GM18868 (cell line): ENCODE data around the gene UBL3.
A peak's percentile ranks its signal among the peaks of the same experiment; 100 is the strongest.

Experiments used
- ATAC-seq: cut with Tn5 transposase; IDR thresholded peaks from one replicate; pipeline ENCODE4 v1.9.1; 2021; ENCODE audit warnings: mild to moderate bottlenecking, moderate library complexity; ENCODE audit not compliant: unreplicated experiment

The UBL3 gene

DNA sequence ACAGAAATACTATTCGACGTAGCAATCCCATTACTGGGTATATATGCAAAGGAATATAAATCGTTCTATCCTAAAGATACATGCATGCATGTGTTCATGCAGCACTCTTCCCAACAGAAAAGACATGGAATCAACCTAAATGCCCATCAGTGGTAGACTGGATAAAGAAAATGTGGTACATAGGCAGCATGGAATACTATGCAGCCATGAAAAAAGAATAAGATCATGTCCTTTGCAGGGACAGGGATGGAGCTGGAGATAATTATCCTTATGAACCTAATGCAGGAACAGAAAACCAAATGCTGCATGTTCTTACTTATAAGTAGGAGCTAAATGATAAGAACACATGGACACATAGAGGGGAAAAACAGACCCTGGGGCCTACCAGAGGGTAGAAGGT, 89.3 kb downstream of the UBL3 start:
- ATAC-seq = no peak

DNA sequence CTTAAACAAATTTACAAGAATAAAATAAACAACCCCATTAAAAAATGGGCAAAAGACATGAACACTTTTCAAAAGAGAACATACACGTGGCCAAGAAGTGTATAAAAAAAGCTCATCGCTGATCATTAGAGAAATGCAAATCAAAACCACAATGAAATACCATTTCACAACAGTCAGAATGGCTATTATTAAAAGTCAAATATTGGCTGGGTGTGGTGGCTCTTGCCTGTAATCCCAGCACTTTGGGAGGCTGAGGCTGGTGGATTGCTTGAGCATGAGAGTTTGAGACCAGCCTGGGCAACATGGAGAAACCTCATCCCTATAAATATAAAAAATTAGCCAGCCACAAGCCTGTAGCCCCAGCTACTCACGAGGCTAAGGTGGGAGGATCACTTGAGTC, 89.9 kb downstream of the UBL3 start:
- ATAC-seq = no peak

- peak; percentile 97 for ATAC-seq
Measured at GRCh38 chr13:29758531-29759114, 91.8 kb downstream of the UBL3 start.

GRCh38 chr13:29756506-29756905, 93.9 kb downstream of the UBL3 start:
- no peak for ATAC-seq

DNA sequence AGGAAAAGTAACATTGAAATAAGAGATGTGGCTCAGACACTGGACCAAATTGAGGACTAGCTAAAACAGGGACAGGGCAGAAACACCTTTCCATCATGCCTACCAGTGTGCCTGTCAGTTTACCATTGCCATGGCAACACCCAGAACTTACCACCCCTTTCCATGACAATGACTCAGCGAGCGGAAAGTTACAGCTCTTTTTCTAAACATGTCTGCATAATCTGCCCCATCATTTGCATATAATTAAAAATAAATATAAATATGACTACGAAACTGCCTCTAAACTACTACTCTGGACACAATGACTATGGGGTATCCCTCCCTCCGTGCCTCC, 96.0 kb downstream of the UBL3 start:
- no peak for ATAC-seq

DNA sequence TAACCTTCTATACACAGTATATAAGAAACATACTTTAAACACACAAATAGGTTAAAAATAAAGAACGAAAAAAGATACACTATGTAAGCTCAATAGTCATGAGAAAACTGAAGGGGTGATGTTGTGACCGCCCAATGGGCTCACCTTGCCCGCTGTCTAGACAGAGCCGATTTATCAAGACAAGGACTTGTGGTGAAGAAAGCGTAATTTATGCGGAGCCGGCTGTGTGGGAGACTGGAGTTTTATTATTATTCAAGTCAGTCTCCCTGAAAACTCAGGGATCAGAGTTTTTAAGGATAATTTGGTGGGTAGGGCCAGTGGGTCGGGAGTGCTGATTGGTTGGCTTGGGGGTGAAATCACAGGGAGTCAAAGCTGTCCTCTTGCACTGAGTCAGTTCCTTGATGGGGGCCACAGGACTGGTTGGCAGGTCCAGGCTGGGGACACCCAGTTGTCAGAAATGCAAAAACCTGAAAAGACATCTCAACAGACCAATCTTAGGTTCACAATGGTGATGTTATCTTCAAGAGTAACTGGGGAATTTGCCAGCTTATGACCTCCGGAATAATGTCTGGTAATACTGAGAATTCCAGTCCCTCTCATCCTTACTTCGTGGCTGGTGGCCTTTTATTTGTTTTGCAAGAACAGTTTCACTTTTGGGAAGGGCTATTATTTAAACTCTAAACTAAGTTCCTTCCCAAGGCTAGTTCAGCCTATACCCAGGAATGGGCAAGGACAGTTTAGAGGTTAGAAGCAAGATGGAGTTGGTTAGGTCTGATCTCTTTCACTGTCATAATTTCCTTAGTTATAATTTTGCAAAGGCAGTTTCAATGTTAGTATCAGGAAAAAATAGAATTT, 96.6 kb downstream of the UBL3 start:
- no peak for ATAC-seq

DNA sequence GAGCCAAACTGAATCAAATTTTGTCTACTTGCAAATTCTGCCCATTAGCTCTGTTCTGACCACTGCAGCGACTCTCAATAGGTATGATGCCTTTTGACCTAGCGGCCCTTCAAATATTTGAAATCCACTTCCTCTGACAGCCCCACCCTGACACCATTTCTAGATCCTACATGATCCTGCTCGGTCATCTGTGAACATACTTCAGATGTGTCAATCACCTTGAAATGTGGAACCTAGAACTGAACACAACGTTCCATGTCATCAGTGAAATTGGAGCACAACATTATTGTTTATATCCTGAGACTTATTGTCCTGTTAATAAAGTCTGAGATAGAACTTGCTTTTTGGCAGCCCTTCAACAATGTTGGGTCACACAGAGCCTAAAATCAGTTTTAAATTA, 98.2 kb downstream of the UBL3 start:
- ATAC-seq = no peak

DNA sequence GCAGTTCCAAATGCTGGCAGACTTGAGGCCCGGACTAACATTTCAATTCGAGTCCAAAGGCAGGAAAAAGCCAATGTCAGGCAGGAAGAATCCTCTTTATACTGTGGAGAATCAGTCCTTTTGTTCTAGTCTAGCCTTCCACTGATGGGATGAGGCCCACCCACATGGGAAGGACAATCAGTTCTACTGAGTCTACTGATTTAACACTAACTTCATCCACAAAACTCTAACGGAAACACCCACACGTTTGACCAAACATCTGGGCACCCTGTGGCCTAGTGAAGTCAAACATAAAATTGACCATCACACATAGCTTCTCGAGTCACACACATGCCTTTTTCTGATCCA, 100.3 kb downstream of the UBL3 start:
- no peak for ATAC-seq

DNA sequence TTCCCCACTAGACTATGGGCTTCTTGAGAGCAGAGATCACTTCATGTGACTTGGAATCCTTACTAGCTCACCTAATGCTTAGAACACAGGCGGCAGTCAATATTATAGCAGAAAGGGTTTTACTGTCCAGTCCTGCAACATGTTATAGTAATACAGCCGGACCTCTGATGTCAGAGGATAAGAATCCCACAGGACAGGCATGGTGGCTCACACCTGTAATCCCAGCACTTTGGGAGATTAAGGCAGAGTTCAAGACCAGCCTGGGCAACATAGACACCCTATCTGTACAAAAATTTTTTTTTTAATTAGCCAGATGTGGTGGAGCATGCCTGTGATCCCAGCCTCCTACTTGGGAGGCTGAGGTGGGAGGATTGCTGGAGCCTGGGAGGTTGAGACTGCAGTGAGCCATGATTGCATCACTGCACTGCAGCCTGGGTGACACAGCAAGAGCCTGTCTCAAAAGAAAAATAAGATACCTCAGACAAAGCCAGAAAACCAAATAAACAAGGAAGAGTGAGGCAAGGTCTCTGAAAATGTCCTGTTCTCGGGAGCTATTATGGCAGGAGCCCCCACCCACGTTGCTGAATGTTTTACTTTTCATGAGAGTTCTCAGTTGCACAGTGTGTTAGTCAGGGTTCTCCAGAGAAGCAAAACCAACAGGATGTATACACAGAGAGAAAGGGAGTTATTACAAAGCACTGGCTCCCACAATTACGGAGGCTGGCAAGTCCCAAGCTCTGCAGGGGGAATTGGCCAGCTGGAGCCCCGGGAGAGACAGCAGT, 100.8 kb downstream of the UBL3 start:
- no peak for ATAC-seq

DNA sequence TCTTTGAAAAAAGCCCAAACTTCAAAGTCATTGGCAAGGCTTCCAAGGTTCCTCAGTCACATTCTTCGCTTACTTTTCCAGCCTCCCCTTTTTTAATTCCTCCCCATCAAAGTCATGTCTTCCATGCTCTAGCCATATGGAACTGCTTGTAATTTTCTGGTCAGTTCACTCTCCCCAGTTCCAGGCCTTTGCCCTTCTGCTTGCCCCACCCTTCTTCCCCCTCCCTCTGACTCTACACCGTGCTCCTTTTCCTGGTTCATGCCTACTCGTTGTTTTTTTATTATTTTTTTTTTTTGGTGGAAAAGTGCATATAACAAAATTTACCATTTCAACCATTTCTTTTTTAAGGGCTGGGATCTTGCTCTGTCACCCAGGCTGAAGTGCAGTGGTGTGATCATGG, 102.3 kb downstream of the UBL3 start:
- no peak for ATAC-seq

GRCh38 chr13:29746148-29746677, 104.2 kb downstream of the UBL3 start:
- no peak for ATAC-seq

DNA sequence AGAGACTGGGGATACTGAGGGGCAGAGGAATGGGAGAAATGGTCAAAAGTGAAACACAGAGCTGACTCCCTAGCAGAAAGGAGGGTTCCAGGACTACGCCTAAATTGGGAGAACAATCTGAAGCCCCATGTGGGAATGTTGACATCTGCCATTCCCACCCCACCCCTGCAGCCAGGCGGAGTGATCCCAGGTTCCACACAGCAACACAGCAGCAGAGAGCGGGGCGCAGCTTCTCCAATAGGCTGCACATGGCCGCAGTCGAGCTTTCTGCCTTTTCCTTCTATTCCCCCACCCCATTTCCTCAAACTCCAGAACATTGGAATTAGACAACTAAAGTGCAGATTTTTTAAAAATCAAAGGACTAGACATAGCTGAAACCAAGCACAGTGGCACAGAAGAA, 104.7 kb downstream of the UBL3 start:
- no peak for ATAC-seq

DNA sequence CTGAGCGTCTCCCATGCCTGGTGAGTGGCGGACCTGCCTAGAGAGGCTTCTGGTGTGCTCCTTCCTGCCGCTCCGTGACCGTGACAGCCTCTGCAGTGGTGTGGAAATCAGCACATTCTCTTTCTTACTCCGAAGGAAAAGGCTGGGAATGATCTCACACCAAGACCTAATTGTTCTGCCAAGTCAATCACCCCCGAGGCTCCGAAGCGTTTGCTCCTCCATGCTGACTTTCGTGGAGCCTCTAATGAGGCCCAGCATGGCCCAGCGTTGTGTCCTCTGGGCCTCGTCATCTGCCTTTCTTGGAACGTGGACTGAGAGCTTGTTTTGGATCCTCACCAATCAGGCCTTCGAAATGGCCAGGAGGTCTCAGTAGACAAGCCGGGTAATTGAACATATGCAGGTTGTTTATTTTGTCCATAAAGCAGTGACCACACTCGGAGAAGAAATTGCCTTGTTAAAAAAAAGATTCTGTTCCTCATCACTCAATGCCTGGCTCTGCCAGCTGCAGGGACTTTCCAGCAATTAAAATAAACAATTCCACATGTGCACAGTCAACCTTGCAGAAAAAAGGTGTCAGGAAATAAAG, 107.1 kb downstream of the UBL3 start:
- ATAC-seq = no peak

- no peak for ATAC-seq
Measured at GRCh38 chr13:29740961-29741360, 109.5 kb downstream of the UBL3 start.

- no peak for ATAC-seq
Measured at GRCh38 chr13:29737061-29737460, 113.4 kb downstream of the UBL3 start.

GRCh38 chr13:29733147-29733611, 117.2 kb downstream of the UBL3 start:
- no peak for ATAC-seq

- no peak for ATAC-seq
Measured at GRCh38 chr13:29730253-29730652, 120.2 kb downstream of the UBL3 start.

DNA sequence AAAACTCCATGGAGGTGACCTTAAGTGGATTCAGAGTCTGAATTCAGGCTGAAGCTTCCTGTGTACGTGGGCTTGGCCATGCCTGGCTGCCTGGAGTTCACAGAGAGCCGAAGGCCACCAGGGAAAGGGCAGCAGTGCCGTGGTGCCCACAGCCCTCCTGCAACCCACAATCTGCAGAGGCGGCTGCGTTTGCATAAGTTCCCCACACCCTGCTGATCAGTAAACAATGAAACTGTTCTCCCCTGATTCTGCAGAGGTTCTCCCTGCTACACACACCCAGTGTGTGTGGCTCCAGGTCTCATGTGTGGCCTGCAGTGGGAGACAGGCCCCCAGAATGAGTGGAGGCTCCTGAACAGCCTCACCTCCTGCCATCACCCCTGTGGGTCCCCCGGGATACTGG, 128.0 kb downstream of the UBL3 start:
- peak; percentile 74 for ATAC-seq

DNA sequence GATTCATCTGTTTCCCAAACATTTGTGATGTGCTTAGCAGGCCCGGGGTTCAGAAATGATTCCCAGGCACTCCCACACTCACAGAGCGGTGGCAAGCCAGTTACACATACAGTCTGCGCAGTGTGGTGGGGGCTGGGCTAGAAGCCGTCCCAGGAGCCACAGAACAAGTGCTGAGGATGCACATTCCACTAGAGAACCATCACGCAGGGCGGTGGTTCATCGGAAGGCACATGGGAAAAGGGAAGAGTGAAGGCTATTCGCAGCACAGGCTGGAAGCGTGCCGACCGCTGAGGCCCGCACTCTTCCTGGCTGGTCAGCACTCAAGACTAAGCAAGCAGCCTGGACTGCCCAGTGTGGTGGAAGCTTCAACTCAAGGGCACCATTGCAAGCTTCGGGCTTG, 128.7 kb downstream of the UBL3 start:
- no peak for ATAC-seq

DNA sequence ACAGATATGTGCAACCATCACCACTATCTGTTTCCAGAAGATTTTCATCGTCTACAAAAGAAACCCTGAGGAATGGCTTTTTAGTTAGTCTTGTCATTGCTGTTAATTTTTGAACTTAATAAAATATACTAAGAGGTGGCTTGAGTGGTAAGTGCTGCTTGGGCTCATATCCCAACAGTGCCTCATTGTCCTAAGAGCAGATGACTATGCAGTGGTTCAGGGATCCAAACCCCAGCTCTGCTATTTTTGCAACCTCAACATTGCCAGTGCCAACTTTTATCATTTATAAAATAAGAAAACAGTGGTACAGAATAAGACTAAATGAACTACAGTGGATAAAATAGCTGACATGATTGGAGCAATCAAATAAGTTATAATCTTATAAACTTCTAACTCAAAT, 131.7 kb downstream of the UBL3 start:
- ATAC-seq = no peak

DNA sequence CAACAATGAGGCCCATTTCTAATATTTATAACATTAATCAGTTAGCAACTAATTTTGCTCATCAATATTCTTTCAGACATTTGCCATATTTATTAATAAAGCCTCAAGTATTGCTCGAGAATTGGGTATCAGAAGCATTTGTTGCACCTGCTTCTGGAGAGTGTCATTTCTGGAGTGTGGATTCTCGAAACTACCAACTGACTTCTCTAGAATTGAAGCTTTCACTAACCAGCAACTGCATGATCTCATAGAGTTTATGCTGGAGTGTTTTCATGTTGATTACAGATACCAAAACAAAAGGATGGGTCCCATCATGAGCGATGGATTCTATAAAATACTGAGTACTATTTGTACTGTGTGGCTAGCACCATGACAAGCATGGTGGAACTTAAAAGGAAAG, 133.9 kb downstream of the UBL3 start:
- ATAC-seq = no peak
